HPDE6-E6E7 (cell line): ENCODE measurements around the gene TMCO5A.

Experiments
- DNase-seq: peaks from one replicate; pipeline ENCODE4 v3.0.0; 2011; ENCODE audit warnings: missing footprints; ENCODE audit errors: extremely low spot score

TMCO5A gene

GRCh38 chr15:37973856-37974255 is 39.4 kb downstream of the TMCO5A start:
- no peak for DNase-seq

- DNase-seq, result no peak
Observed at GRCh38 chr15:37978231-37978630, 43.8 kb downstream of the TMCO5A start.

- DNase-seq, result no peak
Observed at GRCh38 chr15:37979671-37980409, 45.4 kb downstream of the TMCO5A start.

- no peak for DNase-seq
Observed at GRCh38 chr15:37981201-37981600, 46.8 kb downstream of the TMCO5A start.

- DNase-seq, result no peak
Observed at GRCh38 chr15:37981775-37982174, 47.3 kb downstream of the TMCO5A start.

GRCh38 chr15:37984368-37984767 is 49.9 kb downstream of the TMCO5A start:
- DNase-seq, result no peak

- DNase-seq, result no peak
Observed at GRCh38 chr15:37995461-37996347, 61.3 kb downstream of the TMCO5A start.
